Muscle of leg (tissue), 11 donors: ENCODE measurements around the gene RAP2A. TPM values are rescaled to one million over a fixed set of nuclear protein-coding genes. Genes with fewer than 3 reads are reported as not detected.

Experiments used
- DNase-seq: peaks from one replicate; pipeline ENCODE4 v3.0.0; 2013
- H3K27ac ChIP-seq: one replicate; pipeline ENCODE4 v1.5.1; 2013; ENCODE audit warnings: mild to moderate bottlenecking, low read length, control low read depth
- H3K27me3 ChIP-seq: one replicate; pipeline ENCODE4 v1.6.1; 2013; ENCODE audit warnings: low read length; ENCODE audit not compliant: control insufficient read depth, insufficient read depth
- H3K36me3 ChIP-seq: one replicate; pipeline ENCODE4 v1.6.1; 2013; ENCODE audit warnings: low read length; ENCODE audit not compliant: control insufficient read depth, insufficient read depth
- H3K4me1 ChIP-seq: one replicate; pipeline ENCODE4 v1.6.1; 2013; ENCODE audit warnings: low read length; ENCODE audit not compliant: control insufficient read depth, insufficient read depth
- H3K4me3 ChIP-seq: one replicate; pipeline ENCODE4 v1.5.1; 2013; ENCODE audit warnings: low read length, control low read depth
- H3K9me3 ChIP-seq: replicated peaks from 2 replicates; pipeline ENCODE4 v1.6.1; 2013; ENCODE audit warnings: low read depth, low read length; ENCODE audit not compliant: control insufficient read depth
- WGBS: methylation state at CpG from one replicate; pipeline ENCODE4 v1.1.5; 2013; ENCODE audit warnings: missing lambda C conversion rate; ENCODE audit not compliant: insufficient coverage; 5-methylcytosine and 5-hydroxymethylcytosine counted together
- polyA plus RNA-seq, 8 donors: library from polyadenylated mRNA; unstranded; fragments of 120-200 nt; gene quantifications; one replicate each; pipeline versions ENCODE4 v1.2.1 to v1.2.3, GENCODE V29; 2013; ENCODE audit warnings: inconsistent platforms in 1 of 8, low replicate concordance in 1 of 8; ENCODE audit not compliant: insufficient read length in 8 of 8, insufficient read depth in 1 of 8
- total RNA-seq: library from RNA; stranded (reverse); fragments of 120-200 nt; gene quantifications from one replicate; pipeline ENCODE4 v1.2.4, GENCODE V29; 2013

RAP2A gene
- total and polyA plus RNA-seq, 9 donors = 18.9 to 35.7 (median 26.5) TPM

DNA sequence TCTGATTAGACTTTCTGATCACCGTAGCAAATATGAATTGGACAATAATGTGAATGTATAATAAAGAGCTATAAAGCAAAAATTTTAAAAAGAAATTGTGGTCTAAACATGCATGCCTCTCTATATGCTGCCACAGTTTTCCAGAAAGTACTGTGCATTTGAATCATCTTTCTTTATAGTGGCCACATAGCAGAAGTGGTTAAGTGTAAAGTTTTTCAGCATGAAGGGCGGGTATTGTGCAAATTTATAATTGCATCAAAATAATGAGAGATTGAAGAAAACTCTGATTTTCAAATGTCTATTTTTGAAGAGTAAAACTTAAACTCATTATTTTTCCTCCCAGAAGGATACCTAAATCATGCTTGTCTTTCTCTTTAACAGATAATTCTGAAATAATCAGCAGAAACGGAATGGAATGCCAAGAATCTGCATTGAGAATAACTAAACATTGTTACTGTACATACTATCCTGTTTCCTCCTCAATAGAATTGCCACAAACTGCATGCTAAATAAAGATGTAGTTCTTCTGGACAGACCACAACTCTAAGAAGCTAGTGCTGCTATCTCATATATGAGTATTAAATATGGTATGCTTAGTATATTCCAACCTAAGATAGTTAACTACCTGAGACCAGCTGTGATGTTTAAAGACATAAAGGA is 42.9 kb upstream of the RAP2A start:
- H3K27ac ChIP-seq = no peak overlapping the region
- H3K9me3 ChIP-seq = no peaks in the 10 kb centered on the region
- H3K4me1 ChIP-seq = no peaks in the 10 kb centered on the region
- peaks cover 8% of the 10 kb centered on the region for H3K36me3 ChIP-seq
- WGBS = no CpG with 5 or more reads among the region's 3 CpGs
- no peak for DNase-seq
- H3K4me3 ChIP-seq = no peak overlapping the region
- no peaks in the 10 kb centered on the region for H3K27me3 ChIP-seq

DNA sequence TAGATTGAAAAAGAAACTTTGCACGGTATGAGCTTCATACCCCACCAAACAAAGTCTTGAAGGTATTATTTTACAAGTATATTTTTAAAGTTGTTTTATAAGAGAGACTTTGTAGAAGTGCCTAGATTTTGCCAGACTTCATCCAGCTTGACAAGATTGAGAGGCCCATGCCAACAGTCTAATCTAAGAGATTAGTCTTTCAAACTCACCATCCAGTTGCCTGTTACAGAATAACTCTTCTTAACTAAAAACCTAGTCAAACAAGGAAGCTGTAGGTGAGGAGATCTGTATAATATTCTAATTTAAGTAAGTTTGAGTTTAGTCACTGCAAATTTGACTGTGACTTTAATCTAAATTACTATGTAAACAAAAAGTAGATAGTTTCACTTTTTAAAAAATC is 41.9 kb upstream of the RAP2A start:
- Histone ChIP-seq H3K4me1 (no peaks in the 10 kb centered on the region), H3K4me3 (no peak overlapping the region), H3K27ac (no peak overlapping the region), H3K9me3 (no peaks in the 10 kb centered on the region), H3K27me3 (no peaks in the 10 kb centered on the region), H3K36me3 (peaks cover 8% of the 10 kb centered on the region)
- no CpG with 5 or more reads among the region's 1 CpG for WGBS
- no peak for DNase-seq

DNA sequence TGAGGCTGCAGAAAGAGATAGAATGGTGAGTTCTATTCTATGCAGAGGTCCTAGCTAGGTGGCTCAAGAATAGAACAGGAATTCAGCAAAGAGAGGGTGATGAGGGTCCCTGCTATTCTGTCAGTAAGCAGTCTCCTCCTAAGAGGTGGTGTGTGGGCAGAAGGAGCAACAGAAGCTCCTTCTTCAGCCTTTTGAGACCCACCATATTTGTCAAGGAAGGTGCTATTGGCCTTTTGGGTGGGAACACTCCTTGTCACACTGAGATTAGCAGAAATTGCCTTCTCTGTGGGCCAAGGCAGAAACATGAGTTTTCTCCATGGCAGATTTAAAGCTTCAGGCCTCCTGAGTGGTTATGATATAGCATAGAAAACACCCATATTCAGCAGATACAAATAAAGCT is 39.4 kb upstream of the RAP2A start:
- H3K27me3 ChIP-seq = no peaks in the 10 kb centered on the region
- DNase-seq = no peak
- no peak overlapping the region for H3K4me3 ChIP-seq
- H3K36me3 ChIP-seq = no peaks in the 10 kb centered on the region
- no peak overlapping the region for H3K27ac ChIP-seq
- no peaks in the 10 kb centered on the region for H3K9me3 ChIP-seq
- no peaks in the 10 kb centered on the region for H3K4me1 ChIP-seq

DNA sequence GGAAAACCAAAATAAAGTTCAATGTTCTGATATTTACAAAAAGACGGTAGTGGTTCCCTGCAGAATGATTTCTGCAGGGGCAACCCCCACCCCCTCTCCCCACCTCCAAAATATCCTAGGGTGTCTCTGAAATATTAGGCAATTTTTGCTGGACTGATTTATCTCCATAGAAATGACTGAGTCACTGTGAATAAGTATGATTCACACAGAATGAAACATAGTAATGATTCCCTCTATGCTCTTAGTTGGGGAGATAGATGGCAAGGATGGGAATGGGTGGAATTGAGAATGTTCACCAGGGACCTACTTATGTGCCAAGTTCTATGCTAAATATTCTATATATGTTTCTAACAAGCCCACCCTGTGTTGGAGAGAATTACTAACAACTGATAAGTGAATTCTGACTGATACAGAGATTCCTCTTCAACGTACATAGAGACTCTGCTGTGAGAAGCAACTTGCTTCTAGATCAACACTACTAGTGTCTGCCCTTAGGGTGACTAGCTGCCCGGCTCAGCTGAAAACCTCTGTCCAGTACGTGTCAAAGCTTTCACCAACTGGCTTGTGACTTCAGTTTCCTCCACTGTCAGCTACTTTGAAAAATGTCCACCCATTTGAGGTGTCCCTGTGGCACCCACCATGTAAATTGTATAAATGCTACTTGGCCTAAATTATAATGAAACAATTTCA is 38.4 kb upstream of the RAP2A start:
- WGBS = 90% methylated on average over 2 of the region's 4 CpGs
- no peaks in the 10 kb centered on the region for H3K9me3 ChIP-seq
- H3K4me3 ChIP-seq = no peak overlapping the region
- DNase-seq = no peak
- H3K36me3 ChIP-seq = no peaks in the 10 kb centered on the region
- H3K27me3 ChIP-seq = no peaks in the 10 kb centered on the region
- H3K27ac ChIP-seq = no peak overlapping the region
- no peaks in the 10 kb centered on the region for H3K4me1 ChIP-seq

DNA sequence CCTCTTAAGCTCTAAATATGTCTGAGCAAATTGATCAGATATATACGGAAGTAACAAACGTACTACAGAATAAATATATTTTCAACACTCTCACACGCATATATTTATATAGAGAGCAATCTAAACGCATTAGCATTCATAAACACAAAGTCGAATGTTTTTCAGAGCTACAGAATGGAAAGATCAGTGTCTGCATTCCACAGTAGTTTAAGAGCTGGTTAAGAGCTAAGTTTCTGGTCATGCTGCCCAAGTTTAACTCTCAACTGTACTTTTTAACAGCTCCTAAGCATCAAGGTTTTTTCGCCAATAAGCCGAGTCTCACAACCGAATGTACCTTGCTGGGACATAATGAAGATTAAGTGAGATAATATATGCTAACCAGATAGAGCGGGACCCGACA is 36.7 kb upstream of the RAP2A start:
- Histone ChIP-seq H3K27ac (no peak overlapping the region), H3K9me3 (no peaks in the 10 kb centered on the region), H3K36me3 (no peaks in the 10 kb centered on the region), H3K27me3 (no peaks in the 10 kb centered on the region), H3K4me1 (no peaks in the 10 kb centered on the region), H3K4me3 (no peak overlapping the region)
- no CpG with 5 or more reads among the region's 10 CpGs for WGBS
- no peak for DNase-seq

DNA sequence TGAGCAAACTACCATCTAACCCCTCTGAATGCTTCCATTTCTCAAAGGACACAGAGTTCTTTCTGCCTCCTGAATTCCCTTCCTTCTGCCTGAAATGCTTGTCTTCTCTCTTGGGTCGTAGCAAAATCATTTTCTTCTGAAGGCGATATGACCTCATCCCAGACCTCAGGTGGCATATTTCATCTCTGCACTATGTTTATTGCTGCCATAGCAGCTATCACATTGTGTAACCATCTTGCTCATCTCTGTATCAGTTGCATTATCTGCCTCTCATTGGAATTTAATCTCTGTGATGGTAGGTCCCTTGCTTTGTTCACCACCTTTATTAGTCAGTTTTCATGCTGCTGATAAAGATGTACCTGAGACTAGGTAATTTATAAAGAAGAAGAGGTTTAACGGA is 32.5 kb upstream of the RAP2A start:
- Histone ChIP-seq H3K36me3 (no peaks in the 10 kb centered on the region), H3K4me1 (no peaks in the 10 kb centered on the region), H3K27ac (no peak overlapping the region), H3K27me3 (no peaks in the 10 kb centered on the region), H3K9me3 (no peaks in the 10 kb centered on the region), H3K4me3 (no peak overlapping the region)
- no peak for DNase-seq
- 39% methylated on average over 2 of the region's 3 CpGs for WGBS

DNA sequence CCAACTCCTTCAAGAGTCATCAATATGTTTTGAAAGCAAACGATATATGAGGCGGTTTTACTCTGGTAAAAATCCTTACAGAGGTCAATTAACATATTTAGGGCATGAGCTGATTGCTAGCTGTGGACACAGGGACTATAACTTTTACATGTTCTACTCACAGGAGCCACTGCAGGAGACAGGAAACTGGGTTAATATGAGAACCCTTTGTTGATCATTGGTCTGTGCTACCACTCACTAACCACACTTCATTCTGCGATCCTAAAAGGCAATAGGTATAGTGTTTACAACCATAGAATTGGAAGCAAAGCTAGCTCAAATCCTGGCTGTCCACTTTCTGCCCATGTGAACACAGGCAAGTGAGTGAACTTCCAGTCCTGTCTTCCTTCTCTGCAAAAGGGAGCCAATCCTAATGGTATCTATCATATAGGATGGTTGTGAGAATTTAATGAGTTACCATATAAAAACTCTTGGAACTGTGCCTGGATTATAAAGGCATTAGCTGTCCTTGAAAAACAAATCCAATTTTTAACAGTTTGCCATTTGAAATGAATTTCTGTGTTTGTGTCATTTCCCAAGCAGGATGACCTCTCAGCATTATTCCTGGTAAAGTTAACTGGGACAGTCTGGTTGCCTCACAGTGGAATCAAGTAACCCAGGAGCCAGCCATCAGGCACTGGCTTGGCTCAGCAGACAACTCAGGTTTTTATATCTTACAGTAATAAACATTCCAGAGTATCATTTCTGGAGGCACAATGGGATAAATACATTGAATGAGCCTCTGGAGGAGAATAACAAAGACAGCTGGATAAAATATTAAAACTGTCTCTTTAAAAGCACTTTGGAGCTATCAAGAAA is 29.8 kb upstream of the RAP2A start:
- WGBS = no CpG with 5 or more reads among the region's 3 CpGs
- Histone ChIP-seq H3K4me1 (no peaks in the 10 kb centered on the region), H3K27me3 (no peaks in the 10 kb centered on the region), H3K9me3 (no peaks in the 10 kb centered on the region), H3K27ac (no peak overlapping the region), H3K4me3 (no peak overlapping the region), H3K36me3 (no peaks in the 10 kb centered on the region)
- peak; percentile 51 for DNase-seq

DNA sequence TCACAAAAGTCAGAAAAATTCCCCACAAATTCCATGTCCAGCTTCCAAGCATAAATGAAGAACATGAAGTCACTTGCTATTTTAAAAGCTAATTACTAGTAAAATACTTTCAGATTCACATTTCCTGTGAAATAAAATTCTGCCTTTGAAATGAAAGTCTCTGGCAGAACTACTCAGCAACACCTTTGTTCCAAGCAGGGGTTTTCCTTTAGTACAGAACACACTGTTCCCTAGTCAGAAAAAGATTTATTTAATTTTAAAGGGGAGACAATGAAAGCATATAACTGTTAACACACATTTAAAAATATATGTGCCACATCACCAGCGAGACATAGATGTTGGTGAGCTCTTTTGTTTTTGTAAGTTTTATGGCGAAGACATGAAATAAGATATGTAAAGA is 26.4 kb upstream of the RAP2A start:
- DNase-seq = no peak
- Histone ChIP-seq H3K27ac (no peak overlapping the region), H3K4me1 (no peaks in the 10 kb centered on the region), H3K27me3 (no peaks in the 10 kb centered on the region), H3K4me3 (no peak overlapping the region), H3K36me3 (no peaks in the 10 kb centered on the region), H3K9me3 (no peaks in the 10 kb centered on the region)
- WGBS = no CpG with 5 or more reads among the region's 2 CpGs

DNA sequence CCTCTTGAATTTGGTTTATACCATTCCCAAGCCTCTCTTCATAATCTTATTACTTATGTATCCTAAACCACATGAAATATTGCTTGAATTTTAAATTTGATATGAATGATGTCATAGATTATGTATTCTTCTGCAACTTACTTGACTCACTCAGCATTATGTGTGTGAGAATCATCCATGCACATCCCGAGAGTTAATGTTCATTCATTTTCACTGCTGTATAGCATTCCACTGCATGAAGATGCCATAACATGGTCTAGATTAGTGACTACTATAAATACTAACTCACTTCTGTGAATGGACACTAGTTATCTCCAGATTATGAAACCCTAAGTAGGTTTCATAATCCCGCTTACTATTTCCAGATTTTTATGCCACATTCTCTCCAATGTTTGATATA is 25.0 kb upstream of the RAP2A start:
- no peak for DNase-seq
- Histone ChIP-seq H3K27ac (no peak overlapping the region), H3K36me3 (no peaks in the 10 kb centered on the region), H3K4me1 (no peaks in the 10 kb centered on the region), H3K9me3 (no peaks in the 10 kb centered on the region), H3K27me3 (no peaks in the 10 kb centered on the region), H3K4me3 (no peak overlapping the region)
- WGBS = no CpG with 5 or more reads among the region's 2 CpGs

DNA sequence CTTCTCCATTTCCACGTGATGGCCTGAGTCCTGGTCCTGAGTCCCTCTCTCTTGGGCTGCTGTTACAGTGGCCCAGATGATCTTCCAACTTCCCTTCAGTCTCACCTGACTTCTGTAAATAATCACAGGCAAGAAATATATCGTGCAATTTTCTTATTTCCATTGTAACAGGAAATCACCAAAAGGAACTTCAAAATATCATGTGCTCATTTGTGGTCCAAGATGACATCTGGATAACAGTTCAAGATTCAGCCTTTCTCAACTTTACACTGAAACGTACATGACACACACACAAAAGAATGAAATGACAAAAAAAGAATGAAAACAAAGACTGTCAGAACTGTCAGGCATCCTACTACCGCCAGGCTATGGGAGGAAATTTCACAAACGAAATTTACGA is 22.0 kb upstream of the RAP2A start:
- H3K9me3 ChIP-seq = no peaks in the 10 kb centered on the region
- peak; percentile 44 for DNase-seq
- WGBS = 69% methylated on average over 5 of the region's 6 CpGs
- no peak overlapping the region for H3K27ac ChIP-seq
- H3K36me3 ChIP-seq = no peaks in the 10 kb centered on the region
- no peaks in the 10 kb centered on the region for H3K27me3 ChIP-seq
- no peak overlapping the region for H3K4me3 ChIP-seq
- H3K4me1 ChIP-seq = no peaks in the 10 kb centered on the region
